ENCODE data around the gene BORA. TPM values are rescaled to one million over a fixed set of nuclear protein-coding genes. Genes with fewer than 3 reads are reported as not detected.

BORA gene
- total and polyA plus RNA-seq, 11 donors = 0.19 to 4.0 (median 0.72) TPM

DNA sequence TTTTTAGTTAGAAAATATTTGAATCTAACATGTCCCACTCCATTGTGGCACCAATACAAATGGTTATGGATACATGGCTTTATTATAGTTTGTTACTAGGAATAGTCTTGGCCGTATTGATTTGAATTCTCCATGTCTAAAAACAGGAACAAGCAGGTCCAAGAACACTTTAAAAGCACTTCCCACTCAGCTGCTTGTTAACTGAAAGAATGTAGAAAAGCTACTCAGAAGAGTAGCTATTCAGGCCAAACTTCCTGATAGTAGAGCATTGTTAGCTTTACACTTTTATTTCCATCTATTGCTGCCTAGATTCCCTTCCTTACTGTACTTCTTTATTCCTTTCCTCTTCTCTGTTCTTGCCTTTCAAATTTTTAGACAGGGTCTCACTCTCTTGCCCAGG lies 61.1 kb downstream of the BORA start:
- H3K4me3 ChIP-seq = no peak overlapping the region
- H3K36me3 ChIP-seq = peaks cover 0 to 66% (median 38%) of the 10 kb centered on the region in 9 donors
- ATAC-seq = no peak
- no peaks in the 10 kb centered on the region for H3K9me3 ChIP-seq
- TF ChIP-seq, protein P1, sequence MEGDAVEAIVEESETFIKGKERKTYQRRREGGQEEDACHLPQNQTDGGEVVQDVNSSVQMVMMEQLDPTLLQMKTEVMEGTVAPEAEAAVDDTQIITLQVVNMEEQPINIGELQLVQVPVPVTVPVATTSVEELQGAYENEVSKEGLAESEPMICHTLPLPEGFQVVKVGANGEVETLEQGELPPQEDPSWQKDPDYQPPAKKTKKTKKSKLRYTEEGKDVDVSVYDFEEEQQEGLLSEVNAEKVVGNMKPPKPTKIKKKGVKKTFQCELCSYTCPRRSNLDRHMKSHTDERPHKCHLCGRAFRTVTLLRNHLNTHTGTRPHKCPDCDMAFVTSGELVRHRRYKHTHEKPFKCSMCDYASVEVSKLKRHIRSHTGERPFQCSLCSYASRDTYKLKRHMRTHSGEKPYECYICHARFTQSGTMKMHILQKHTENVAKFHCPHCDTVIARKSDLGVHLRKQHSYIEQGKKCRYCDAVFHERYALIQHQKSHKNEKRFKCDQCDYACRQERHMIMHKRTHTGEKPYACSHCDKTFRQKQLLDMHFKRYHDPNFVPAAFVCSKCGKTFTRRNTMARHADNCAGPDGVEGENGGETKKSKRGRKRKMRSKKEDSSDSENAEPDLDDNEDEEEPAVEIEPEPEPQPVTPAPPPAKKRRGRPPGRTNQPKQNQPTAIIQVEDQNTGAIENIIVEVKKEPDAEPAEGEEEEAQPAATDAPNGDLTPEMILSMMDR (IDR thresholded peaks at IDR 0.05) = no peak
- TF ChIP-seq POLR2A (IDR thresholded peaks at IDR 0.05) = no peak
- WGBS, 4 donors = 53 to 61% (median 54%) methylated on average over 1 of the region's 1 CpG
- no peak for DNase-seq
- no peaks in the 10 kb centered on the region for H3K27me3 ChIP-seq
- peaks cover 0 to 24% (median 5%) of the 10 kb centered on the region in 12 donors for H3K4me1 ChIP-seq
- intact Hi-C loops (cut with DNase I) = no loop called here
- no peak overlapping the region for H3K27ac ChIP-seq

- no peak for TF ChIP-seq POLR2A (IDR thresholded peaks at IDR 0.05)
- TF ChIP-seq, protein P1 (IDR thresholded peaks at IDR 0.05) = no peak
- Histone ChIP-seq H3K4me3 (no peak overlapping the region), H3K27ac (no peak overlapping the region), H3K27me3 (no peaks in the 10 kb centered on the region), H3K36me3 (peaks cover 0 to 68% (median 56%) of the 10 kb centered on the region in 9 donors), H3K9me3 (no peaks in the 10 kb centered on the region), H3K4me1 (peaks cover 0 to 17% (median 2%) of the 10 kb centered on the region in 12 donors)
- WGBS, 4 donors = 94 to 97% (median 96%) methylated on average over 2 of the region's 2 CpGs
- no peak for DNase-seq
- no peak for ATAC-seq
- intact Hi-C loops (cut with DNase I) = no loop called here
Measured at GRCh38 chr13:72792640-72793039, 64.9 kb downstream of the BORA start.

- no peak for DNase-seq
- H3K4me1 ChIP-seq = no peaks in the 10 kb centered on the region
- H3K9me3 ChIP-seq = no peaks in the 10 kb centered on the region
- TF ChIP-seq POLR2A (IDR thresholded peaks at IDR 0.05) = no peak
- TF ChIP-seq, protein P1 (IDR thresholded peaks at IDR 0.05) = no peak
- no peak for ATAC-seq
- no peaks in the 10 kb centered on the region for H3K27me3 ChIP-seq
- no peak overlapping the region for H3K4me3 ChIP-seq
- no peak overlapping the region for H3K27ac ChIP-seq
- H3K36me3 ChIP-seq = peaks cover 0 to 83% (median 69%) of the 10 kb centered on the region in 9 donors
- intact Hi-C loops (cut with DNase I) = no loop called here
- WGBS, 4 donors = 59 to 64% (median 63%) methylated on average over 3 of the region's 3 CpGs
Measured at GRCh38 chr13:72798817-72799216, 71.1 kb downstream of the BORA start.

DNA sequence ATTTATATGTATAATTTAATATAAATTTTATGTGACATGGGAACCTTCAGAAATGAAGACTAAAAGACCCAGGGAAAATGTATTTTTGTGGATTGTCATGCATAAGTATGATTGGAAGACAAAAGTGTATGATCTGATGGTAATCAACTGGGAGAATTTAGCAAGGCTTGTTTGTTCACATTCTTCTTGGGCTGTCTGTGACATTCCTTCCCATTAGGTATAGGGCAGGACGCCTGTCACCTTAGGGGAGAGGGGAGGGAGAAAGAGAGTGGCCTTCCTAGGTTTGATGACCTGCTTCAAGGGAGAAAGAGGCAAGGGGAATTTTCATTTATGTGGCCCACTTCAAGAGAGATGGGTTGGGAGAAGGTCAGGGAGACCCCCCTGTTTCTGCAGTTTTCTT lies 76.6 kb downstream of the BORA start:
- Histone ChIP-seq H3K36me3 (peaks cover 0 to 55% (median 15%) of the 10 kb centered on the region in 9 donors), H3K4me3 (no peak overlapping the region), H3K27me3 (no peaks in the 10 kb centered on the region), H3K27ac (no peak overlapping the region), H3K9me3 (peaks cover 0 to 5% (median 0%) of the 10 kb centered on the region in 12 donors), H3K4me1 (no peaks in the 10 kb centered on the region)
- TF ChIP-seq, protein P1 (IDR thresholded peaks at IDR 0.05) = no peak
- no peak for TF ChIP-seq POLR2A (IDR thresholded peaks at IDR 0.05)
- 92 to 100% (median 96%) methylated on average over 1 of the region's 1 CpG for WGBS, 4 donors
- ATAC-seq (no peak), DNase-seq (no peak)
- intact Hi-C loops (cut with DNase I) = loop anchor here in 1 of 10 donors (10.0 kb wide), 1 partner anchor 900 kb away; no protein-coding TSS in a partner anchor

Other genes with a start within 250 kb of the BORA start
- 1 to 10 TPM; 4.4 to 8.6 (median 6.9) TPM for gene MZT1, start 294 bp upstream of the BORA start, total RNA-seq
- 10 to 100 TPM in 1 of 2 donors, 1 to 10 TPM in 1; 5.3 to 11.3 TPM for gene MZT1, start 294 bp upstream of the BORA start, polyA plus RNA-seq
- 10 to 100 TPM; 13.9 to 22.2 (median 17.7) TPM for gene DIS3, start 54.0 kb downstream of the BORA start, total RNA-seq
- 10 to 100 TPM in 1 of 2 donors, 1 to 10 TPM in 1; 4.8 to 14.6 TPM for gene DIS3, start 54.0 kb downstream of the BORA start, polyA plus RNA-seq
- 10 to 100 TPM in 7 of 9 donors, 1 to 10 TPM in 2; 7.6 to 24.1 (median 12.8) TPM for gene PIBF1, start 54.2 kb downstream of the BORA start, total RNA-seq
- gene PIBF1, start 54.2 kb downstream of the BORA start, polyA plus RNA-seq = 10 to 100 TPM in 1 of 2 donors, 1 to 10 TPM in 1; 9.1 to 12.9 TPM